ENCODE measurements around the gene CERS3. TPM values are rescaled to one million over a fixed set of nuclear protein-coding genes. Genes with fewer than 3 reads are reported as not detected.

The CERS3 gene
- polyA plus RNA-seq, 1 experiment, result not detected

Small RNA genes within 50 kb of the gene (small RNA-seq; reads per million reads assigned to genes)
- gene RNU6-181P (ENCODE audit: insufficient read length, low read depth) (not detected), gene RNU6-322P (ENCODE audit: insufficient read length, low read depth) (not detected)

Other genes starting within 250 kb of the CERS3 start
- gene ADAMTS17, start 187.0 kb downstream of the CERS3 start, polyA plus RNA-seq (2011; rRNA removed), result 0.05 and 0.06 TPM in 2 replicates
- gene LINS1, start 73.2 kb upstream of the CERS3 start, polyA plus RNA-seq (2011; rRNA removed), result 8.1 and 12.6 TPM in 2 replicates
- 12.2 and 13.4 TPM in 2 replicates for gene ASB7, start 73.6 kb upstream of the CERS3 start, polyA plus RNA-seq (2011; rRNA removed)

Measured in AG04450 (cell line).